ENCODE results near the gene CACNG4. TPM values are rescaled to one million over a fixed set of nuclear protein-coding genes. Genes with fewer than 3 reads are reported as not detected.

CACNG4 gene
- total RNA-seq, 1 donor from 2014 or later, result 1.2 TPM

DNA sequence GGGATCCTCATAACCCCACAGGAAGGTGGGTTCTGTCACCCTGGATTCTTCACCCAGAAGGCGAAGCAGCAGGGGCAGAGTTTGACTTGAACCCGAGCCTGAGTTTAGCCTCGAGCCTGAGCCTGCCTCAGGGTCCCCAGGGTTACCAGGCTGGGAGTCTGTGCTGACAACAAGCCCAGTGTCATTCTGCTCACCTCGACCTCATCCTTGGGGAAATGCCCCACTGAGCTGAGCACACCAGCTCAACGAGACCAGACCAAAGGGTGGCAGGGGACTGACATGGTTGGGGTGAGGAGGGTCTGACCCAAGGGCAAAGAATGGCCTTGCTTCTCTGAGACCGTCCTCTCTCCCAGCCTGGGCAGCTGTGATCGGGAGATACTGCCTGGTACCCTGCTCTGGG is 20.2 kb downstream of the CACNG4 start:
- no peak for DNase-seq (ENCODE audit: low spot score)

- no peak for DNase-seq (ENCODE audit: low spot score)
Measured at GRCh38 chr17:66985338-66986237, 21.1 kb downstream of the CACNG4 start.

DNA sequence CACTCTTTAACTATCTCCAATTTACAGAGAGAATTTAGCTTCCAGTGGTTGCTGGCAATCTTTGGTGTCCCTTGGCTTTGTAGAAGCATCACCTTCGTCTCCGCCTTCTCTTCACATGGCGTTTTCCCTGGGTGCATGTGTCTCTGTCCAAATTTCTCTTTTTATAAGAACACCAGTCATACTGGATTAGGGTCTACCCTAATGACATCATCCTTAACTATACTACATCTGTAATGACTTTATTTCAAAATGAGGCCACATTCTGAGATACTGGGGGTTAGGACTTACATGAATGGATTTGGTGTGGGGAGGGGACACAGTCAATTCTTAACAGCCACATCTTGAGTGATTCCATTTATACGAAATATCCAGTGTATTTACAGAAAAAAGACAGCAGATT is 22.2 kb downstream of the CACNG4 start:
- DNase-seq (ENCODE audit: low spot score), result no peak

- no peak for DNase-seq (ENCODE audit: low spot score)
Measured at GRCh38 chr17:66987059-66987616, 22.6 kb downstream of the CACNG4 start.

DNA sequence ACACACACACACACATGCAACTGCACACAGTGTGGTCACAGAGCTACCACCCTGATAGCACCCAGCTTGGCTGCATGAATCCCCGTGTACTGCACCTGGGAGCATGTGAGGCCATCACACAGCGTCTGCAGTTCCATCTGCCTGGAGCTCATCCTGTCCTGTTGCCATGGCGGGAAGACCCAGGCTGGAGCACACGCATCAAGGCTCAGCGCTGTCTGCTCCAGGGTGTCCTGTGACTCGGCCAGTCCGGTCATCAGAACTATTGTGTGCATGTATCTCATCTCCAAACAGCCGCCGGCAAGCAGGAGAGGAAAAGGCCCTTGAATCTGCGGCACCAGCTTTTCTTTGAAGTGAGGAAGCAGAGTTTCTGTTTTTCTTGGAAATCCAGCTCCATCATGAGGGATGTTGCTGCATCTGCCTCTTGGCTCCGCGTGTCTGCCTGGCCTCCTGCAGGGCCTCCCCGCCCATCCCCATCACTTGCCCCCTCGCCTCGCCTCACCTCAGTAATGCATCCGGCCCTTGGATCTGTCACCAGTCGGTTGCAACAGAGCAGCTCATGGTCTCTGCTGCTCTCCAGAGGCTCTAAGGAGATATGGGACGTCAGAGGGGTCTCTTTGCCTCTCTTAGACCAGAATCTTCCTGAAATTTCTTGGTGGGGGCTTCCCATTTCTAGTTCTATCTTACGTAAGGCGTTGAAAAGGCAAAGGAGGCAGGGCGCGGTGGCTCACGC is 23.7 kb downstream of the CACNG4 start:
- DNase-seq (ENCODE audit: low spot score), result no peak

DNA sequence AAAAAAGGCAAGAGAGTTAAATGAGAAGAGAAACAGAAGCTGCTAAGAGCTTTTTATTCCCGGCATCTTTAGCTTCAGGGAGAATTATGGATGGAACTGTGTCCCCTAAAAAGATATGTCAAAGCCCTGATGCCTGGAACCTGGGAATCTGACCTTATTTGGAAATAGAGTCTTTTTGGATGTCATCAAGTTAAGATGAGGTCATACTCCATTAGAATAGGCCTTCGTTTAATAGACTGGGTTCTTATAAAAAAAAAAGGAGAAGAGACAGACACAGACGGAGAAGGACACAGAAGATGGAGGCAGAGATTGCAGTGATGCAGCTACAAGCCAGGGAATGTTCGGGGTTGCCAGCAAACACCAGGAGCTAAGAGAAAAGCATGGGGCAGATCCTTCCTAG is 24.6 kb downstream of the CACNG4 start:
- DNase-seq (ENCODE audit: low spot score), result no peak

DNA sequence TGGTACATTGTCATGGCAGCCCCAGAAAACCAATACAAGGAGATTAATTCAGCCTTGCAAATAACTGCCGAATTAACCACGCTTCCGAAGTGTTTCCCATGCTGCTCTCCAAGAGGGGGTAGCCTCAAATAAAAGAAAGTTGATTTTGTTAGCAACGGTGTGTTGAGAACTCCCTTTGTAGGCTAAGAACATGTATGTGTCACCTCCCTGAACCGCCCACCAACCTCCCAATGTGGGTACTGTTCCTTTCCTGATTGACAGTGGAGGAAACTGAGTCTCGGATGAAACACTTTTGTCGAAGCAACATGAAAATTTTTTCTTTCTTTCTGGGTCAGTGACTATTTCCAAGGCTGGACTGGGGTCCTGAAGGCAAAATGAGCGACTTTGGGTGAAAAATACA is 25.1 kb downstream of the CACNG4 start:
- DNase-seq (ENCODE audit: low spot score), result no peak

DNA sequence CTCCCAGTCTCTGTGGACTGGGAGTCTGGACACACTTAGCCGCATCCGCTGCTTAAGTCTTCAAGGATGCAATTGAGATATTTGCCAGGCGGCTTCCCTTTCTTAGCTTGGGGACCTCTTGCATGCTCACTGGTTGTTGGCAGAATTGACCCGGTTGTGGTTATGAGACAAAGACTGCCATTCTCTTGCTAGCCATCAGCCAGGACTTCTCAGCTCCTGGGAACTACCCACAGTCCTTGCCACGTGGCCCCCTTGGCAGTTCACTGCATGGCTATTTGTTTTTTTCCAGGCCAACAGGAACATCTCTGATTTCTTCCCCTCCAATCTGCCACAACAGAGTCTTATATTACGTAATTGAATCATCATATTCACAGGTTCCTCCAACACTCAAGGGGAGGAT is 25.5 kb downstream of the CACNG4 start:
- DNase-seq (ENCODE audit: low spot score), result no peak

- DNase-seq (ENCODE audit: low spot score), result no peak
Measured at GRCh38 chr17:66992911-66993442, 28.5 kb downstream of the CACNG4 start.

DNA sequence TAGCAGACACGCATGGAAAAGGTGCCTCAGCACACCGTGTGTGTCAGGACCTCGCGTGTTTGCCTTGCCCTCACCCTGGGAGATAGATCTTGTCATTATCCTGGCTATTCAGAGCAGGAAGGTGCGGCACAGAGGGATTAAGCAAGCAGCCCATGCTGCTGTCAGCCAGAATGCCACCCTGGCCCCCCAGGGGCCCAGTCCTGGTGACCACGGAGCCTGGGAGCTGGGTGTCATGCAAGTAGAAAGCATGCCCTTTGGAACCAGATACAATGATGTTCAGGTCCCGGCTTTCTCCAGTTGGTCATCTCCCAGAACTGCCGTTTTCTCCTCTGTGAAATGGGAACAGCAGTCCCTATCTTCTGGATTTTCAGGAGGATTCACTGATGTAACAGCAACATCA is 29.9 kb downstream of the CACNG4 start:
- DNase-seq (ENCODE audit: low spot score), result no peak

DNA sequence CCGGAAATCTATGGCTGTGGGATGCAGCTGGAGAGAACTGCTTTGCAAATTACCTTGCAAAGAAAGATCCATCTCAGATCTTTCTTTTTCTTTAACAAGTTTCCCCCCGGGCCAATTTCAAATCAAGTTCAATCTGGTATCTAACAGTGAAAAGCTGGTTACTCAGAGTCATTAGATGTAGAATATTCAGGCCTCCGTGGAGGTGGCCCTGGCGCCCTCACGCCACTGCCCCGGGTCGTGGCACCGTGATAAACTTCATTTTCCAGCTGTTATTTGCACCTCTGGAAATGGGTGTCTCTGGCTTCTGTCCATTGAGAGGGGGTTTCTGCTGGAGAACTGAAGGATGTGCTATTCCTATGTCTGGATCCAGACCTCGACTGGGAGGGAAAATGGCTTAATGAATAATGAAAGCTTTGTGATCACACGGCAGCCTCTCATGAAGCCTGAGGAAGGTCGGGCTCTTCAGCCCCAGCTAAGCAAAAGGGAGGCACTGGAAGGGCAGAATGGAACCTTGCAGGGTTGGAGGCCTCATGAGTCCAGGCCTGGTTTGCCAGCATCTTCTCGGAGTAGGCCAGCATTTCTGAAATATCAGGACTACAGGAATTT is 30.5 kb downstream of the CACNG4 start:
- no peak for DNase-seq (ENCODE audit: low spot score)

- no peak for DNase-seq (ENCODE audit: low spot score)
Measured at GRCh38 chr17:66995944-66996343, 31.4 kb downstream of the CACNG4 start.

DNA sequence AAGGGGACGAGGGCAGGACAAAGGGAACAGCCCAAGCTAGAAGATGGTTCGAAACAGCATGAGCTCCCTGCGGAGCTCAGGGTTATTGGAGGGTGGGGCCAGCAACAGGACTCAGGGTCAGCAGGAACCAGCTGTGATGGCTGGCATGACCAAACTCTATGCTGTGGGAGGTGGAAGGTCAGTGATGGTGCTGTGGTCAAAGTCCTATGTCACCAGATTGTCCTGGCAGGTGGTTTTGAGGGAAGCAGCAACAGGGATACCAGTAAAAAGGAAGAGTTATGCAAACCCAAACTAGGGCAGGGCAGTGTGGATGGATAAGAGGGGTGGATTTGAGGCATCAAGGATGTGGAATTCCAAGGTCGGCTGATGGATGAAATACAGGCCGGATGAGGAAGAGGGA is 32.4 kb downstream of the CACNG4 start:
- DNase-seq (ENCODE audit: low spot score), result no peak

GRCh38 chr17:67003231-67003630 is 38.7 kb downstream of the CACNG4 start:
- DNase-seq (ENCODE audit: low spot score), result no peak

DNA sequence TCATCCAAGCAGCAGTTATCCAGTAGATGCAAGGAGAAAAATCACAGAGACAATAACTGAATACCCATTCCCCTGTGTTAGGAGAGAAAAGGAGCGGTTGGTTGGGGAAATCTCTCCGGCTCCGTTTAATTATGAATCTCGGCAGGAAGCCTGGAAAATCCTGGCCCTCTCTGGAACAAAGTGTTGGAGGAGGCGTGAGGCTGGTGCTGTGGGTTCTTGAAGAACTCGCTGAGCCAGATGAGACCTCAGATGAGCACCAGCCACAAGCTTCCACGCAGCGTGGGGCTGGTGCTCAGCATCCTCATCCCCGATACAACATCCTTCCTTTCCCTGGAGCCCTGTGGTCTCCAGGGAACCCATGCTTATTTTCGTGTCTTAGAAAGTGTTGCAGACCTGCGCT is 39.7 kb downstream of the CACNG4 start:
- no peak for DNase-seq (ENCODE audit: low spot score)

GRCh38 chr17:67007266-67007665 is 42.8 kb downstream of the CACNG4 start:
- DNase-seq (ENCODE audit: low spot score), result no peak

DNA sequence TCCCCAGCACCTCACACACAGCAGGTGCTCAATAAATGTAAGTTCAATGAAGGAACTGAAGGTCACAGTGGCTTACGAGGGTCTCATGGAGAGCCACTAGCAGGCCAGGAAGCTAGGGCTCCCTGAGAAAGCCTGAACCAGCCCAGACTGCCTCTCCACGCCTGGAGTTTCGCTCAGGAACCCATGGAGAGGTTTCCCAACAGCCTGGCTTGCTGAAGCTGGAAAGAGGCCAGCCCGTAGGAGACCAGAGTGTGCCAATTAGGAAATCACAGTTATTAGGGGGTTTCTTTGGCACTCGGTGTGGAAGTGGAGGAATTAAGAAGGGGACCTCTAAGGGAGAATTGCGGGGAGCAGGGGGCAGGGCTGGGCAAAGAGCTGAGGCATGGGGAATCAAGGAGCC is 43.6 kb downstream of the CACNG4 start:
- DNase-seq (ENCODE audit: low spot score), result no peak

GRCh38 chr17:67011527-67012175 is 47.1 kb downstream of the CACNG4 start:
- no peak for DNase-seq (ENCODE audit: low spot score)

GRCh38 chr17:67013891-67014290 is 49.4 kb downstream of the CACNG4 start:
- DNase-seq (ENCODE audit: low spot score), result no peak

- no peak for DNase-seq (ENCODE audit: low spot score)
Measured at GRCh38 chr17:67015001-67015400, 50.5 kb downstream of the CACNG4 start.

DNA sequence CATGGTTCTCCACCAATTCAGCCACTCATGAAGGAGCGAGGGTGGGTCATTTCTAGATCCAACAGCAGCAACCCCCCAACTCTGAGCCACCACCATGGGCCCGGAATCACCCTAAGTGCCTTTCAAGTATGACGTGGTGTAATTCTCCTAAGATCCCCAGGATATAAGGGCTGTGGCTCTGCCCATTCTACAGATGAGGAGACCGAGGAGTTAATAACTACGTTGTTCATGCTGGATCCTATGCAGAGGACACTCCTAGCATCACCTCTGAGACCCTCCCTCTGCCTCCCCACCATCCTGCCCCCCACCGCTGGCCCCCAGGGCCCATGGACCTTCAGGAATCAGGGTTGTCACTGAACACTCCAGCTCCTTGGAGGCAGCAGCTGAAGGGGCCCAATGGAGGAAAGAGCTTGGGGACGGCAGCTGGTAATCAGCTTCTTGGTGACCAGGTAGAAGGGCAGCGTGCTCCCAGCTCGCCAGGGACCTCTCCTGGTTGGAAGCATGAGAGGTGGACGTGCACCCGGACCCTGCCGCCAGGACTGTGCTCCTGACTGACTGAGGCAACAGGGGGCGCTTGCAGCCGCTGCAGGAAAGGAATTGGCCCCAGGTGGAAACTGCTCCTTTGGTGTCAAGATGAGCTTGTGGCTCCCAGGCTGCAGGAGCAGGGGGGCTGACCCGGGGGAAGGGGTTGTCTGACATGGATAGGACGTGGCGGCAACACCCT is 51.7 kb downstream of the CACNG4 start:
- no peak for DNase-seq (ENCODE audit: low spot score)

Data from umbilical cord (tissue), 2 donors.